Measurements from ENCODE around the gene SMOC1. TPM values are rescaled to one million over a fixed set of nuclear protein-coding genes. Genes with fewer than 3 reads are reported as not detected.
"Not testable (repeated sequence)": the region's sequence is repeated elsewhere in the genome, so short reads cannot be mapped to it uniquely, and the experiment has no call there.

Gene SMOC1
- total RNA-seq, 4 donors from 2014 or later = 0.72 to 3.1 (median 1.6) TPM

- TF ChIP-seq EP300 (IDR thresholded peaks at IDR 0.05) (no peak), POLR2AphosphoS5 (IDR thresholded peaks at IDR 0.05) (no peak), CTCF (IDR thresholded peaks at IDR 0.05) (no peak), POLR2A (IDR thresholded peaks at IDR 0.05) (no peak)
Measured at GRCh38 chr14:69900603-69901002, 21.4 kb downstream of the SMOC1 start.

GRCh38 chr14:69901113-69901951 lies 22.1 kb downstream of the SMOC1 start:
- Histone ChIP-seq H3K36me3 (no peaks in the 10 kb centered on the region), H3K27me3 (no peaks in the 10 kb centered on the region), H3K4me1 (no peaks in the 10 kb centered on the region), H3K4me3 (no peak overlapping the region), H3K27ac (no peak overlapping the region), H3K9me3 (no peaks in the 10 kb centered on the region)
- WGBS = 31% methylated on average over 1 of the region's 1 CpG
- no peak for DNase-seq (ENCODE audit: low spot score in 2 of 2)
- TF ChIP-seq EP300 (IDR thresholded peaks at IDR 0.05) = no peak
- TF ChIP-seq CTCF (IDR thresholded peaks at IDR 0.05) = no peak
- TF ChIP-seq POLR2AphosphoS5 (IDR thresholded peaks at IDR 0.05) = no peak
- TF ChIP-seq POLR2A (IDR thresholded peaks at IDR 0.05) = no peak

More at GRCh38 chr14:69900603-69901002, 21.4 kb downstream of the SMOC1 start:
- DNase-seq (ENCODE audit: low spot score in 2 of 2) = no peak
- no peaks in the 10 kb centered on the region for H3K9me3 ChIP-seq
- no peaks in the 10 kb centered on the region for H3K4me1 ChIP-seq
- no peaks in the 10 kb centered on the region for H3K27me3 ChIP-seq
- no peaks in the 10 kb centered on the region for H3K36me3 ChIP-seq
- H3K4me3 ChIP-seq = no peak overlapping the region
- H3K27ac ChIP-seq = no peak overlapping the region
- WGBS = 80% methylated on average over 1 of the region's 1 CpG

- not testable (repeated sequence) for DNase-seq (ENCODE audit: low spot score in 2 of 2); H3K27ac ChIP-seq; H3K4me1 ChIP-seq; H3K4me3 ChIP-seq; H3K9me3 ChIP-seq; H3K36me3 ChIP-seq; H3K27me3 ChIP-seq
- WGBS = 98% methylated on average over 24 of the region's 29 CpGs
Measured at GRCh38 chr14:69903046-69903445, 23.8 kb downstream of the SMOC1 start.

GRCh38 chr14:69904246-69904645 lies 25.0 kb downstream of the SMOC1 start:
- H3K4me3 ChIP-seq = no peak overlapping the region
- H3K27ac ChIP-seq = no peak overlapping the region
- TF ChIP-seq EP300 (IDR thresholded peaks at IDR 0.05) (no peak), POLR2A (IDR thresholded peaks at IDR 0.05) (no peak), POLR2AphosphoS5 (IDR thresholded peaks at IDR 0.05) (no peak)
- H3K27me3 ChIP-seq = no peaks in the 10 kb centered on the region
- H3K9me3 ChIP-seq = no peaks in the 10 kb centered on the region
- WGBS = 88% methylated on average over 1 of the region's 1 CpG
- no peaks in the 10 kb centered on the region for H3K4me1 ChIP-seq
- H3K36me3 ChIP-seq = no peaks in the 10 kb centered on the region
- no peak for DNase-seq (ENCODE audit: low spot score in 2 of 2)

GRCh38 chr14:69906201-69906600 lies 27.0 kb downstream of the SMOC1 start:
- Histone ChIP-seq H3K36me3 (no peaks in the 10 kb centered on the region), H3K4me1 (no peaks in the 10 kb centered on the region), H3K4me3 (no peak overlapping the region), H3K27me3 (no peaks in the 10 kb centered on the region), H3K9me3 (no peaks in the 10 kb centered on the region), H3K27ac (no peak overlapping the region)
- WGBS = 75% methylated on average over 2 of the region's 3 CpGs
- DNase-seq (ENCODE audit: low spot score in 2 of 2) = no peak
- TF ChIP-seq POLR2A (IDR thresholded peaks at IDR 0.05) (no peak), CTCF (IDR thresholded peaks at IDR 0.05) (no peak), EP300 (IDR thresholded peaks at IDR 0.05) (no peak), POLR2AphosphoS5 (IDR thresholded peaks at IDR 0.05) (no peak)

- H3K4me1 ChIP-seq = no peaks in the 10 kb centered on the region
- no peak for TF ChIP-seq CTCF (IDR thresholded peaks at IDR 0.05)
- no peak for TF ChIP-seq EP300 (IDR thresholded peaks at IDR 0.05)
- TF ChIP-seq POLR2A (IDR thresholded peaks at IDR 0.05) = no peak
- TF ChIP-seq POLR2AphosphoS5 (IDR thresholded peaks at IDR 0.05) = no peak
- no peak overlapping the region for H3K4me3 ChIP-seq
- no peak overlapping the region for H3K27ac ChIP-seq
- WGBS = 63% methylated on average over 7 of the region's 7 CpGs
- no peaks in the 10 kb centered on the region for H3K27me3 ChIP-seq
- H3K9me3 ChIP-seq = no peaks in the 10 kb centered on the region
- DNase-seq (ENCODE audit: low spot score in 2 of 2) = no peak
- H3K36me3 ChIP-seq = no peaks in the 10 kb centered on the region
Measured at GRCh38 chr14:69909826-69910550, 30.8 kb downstream of the SMOC1 start.

Data from suprapubic skin (tissue), 4 donors.